OCI-M1 (cell line): ENCODE measurements around the gene REEP5.

ENCODE experiments used
- DNase-seq: peaks from one replicate; lab custom pipeline; 2025; lab: John Stamatoyannopoulos, UW

The REEP5 gene

DNA sequence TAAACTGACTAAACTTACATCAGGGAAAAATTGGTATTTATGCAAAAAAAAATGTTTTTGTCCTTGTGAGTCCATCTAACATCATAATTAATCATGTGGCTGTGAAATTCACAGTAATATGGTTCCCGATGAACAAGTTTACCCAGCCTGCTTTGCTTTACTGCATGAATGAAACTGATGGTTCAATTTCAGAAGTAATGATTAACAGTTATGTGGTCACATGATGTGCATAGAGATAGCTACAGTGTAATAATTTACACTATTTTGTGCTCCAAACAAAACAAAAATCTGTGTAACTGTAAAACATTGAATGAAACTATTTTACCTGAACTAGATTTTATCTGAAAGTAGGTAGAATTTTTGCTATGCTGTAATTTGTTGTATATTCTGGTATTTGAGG, 77.5 kb downstream of the REEP5 start:
- DNase-seq, result no peak

DNA sequence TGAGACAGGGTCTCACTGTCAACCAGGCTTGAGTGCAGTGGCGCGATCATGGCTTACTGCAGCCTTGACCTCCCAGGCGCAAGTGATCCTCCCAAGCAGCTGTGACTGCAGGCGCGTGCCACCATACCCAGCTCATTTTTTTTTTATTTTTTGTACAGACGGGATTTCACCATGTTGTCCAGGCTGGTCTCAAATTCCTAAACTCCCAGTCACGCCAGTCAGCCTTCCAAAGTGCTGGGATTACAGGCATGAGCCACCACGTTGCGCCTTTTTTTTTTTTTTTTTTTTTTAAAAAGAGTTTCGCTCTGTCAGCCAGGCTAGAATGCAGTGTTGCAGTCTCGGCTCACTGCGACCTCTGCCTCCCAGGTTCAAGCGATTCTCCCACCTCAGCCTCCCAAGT, 88.1 kb downstream of the REEP5 start:
- DNase-seq, result no peak

DNA sequence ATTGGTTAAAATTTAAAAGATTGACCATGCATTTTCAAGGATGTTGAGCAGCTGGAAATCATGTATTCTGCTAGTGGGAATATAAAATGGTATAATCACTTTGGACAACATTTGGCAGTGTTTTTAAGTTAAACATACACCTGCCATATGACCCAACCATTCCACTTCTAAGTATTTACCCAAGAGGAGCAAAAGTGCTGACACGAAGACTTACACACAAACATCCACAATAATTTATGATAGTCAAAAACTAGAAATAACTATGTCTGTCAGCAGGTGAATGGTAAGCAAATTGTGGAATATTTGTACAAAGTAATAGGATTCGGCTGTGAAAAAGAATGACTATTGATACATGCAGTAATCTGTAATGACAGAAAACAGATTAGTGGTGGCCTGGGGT, 91.6 kb downstream of the REEP5 start:
- no peak for DNase-seq
